GM13977 (cell line): Measurements from ENCODE around the gene TSEN34.
"Not testable (repeated sequence)": the region's sequence is repeated elsewhere in the genome, so short reads cannot be mapped to it uniquely, and the experiment has no call there.

ENCODE experiments used
- DNase-seq: peaks from one replicate; pipeline ENCODE4 v3.0.0; 2012; ENCODE audit warnings: low spot score
- CTCF ChIP-seq: IDR thresholded peaks from 2 replicates; pipeline ENCODE4 v1.5.1; 2012; ENCODE audit warnings: mild to moderate bottlenecking, control low read depth; ENCODE audit not compliant: insufficient read depth; ENCODE audit errors: extremely low read depth, missing control alignments
- in situ Hi-C: fragments of 300-500 bp; cut with MboI; formaldehyde crosslinking; loops from one replicate; pipeline ENCODE4 v1.12.0; 2022; ENCODE audit warnings: low sequenced_read_pairs, low pct_unique_long_range_greater_than_20kb, mixed read lengths, inconsistent platforms; ENCODE audit not compliant: unreplicated experiment

TSEN34 gene

GRCh38 chr19:54193011-54193410 lies 1.9 kb downstream of the TSEN34 start:
- TF ChIP-seq CTCF: no peak
- no peak for DNase-seq
- in situ Hi-C loops: no loop called here

- in situ Hi-C loops, DNase-seq: not testable (repeated sequence)
Observed at GRCh38 chr19:54194463-54194862, 3.4 kb downstream of the TSEN34 start.

GRCh38 chr19:54196536-54196935 lies 5.4 kb downstream of the TSEN34 start:
- DNase-seq: no peak
- in situ Hi-C loops: no loop called here
- no peak for TF ChIP-seq CTCF

GRCh38 chr19:54197121-54197520 lies 6.0 kb downstream of the TSEN34 start:
- in situ Hi-C loops: no loop called here
- TF ChIP-seq CTCF: no peak
- no peak for DNase-seq

GRCh38 chr19:54199401-54199800 lies 8.3 kb downstream of the TSEN34 start:
- no peak for TF ChIP-seq CTCF
- in situ Hi-C loops: no loop called here
- no peak for DNase-seq

GRCh38 chr19:54201172-54201701 lies 10.1 kb downstream of the TSEN34 start:
- TF ChIP-seq CTCF: no peak
- no peak for DNase-seq
- in situ Hi-C loops: no loop called here

GRCh38 chr19:54201980-54202379 lies 10.9 kb downstream of the TSEN34 start:
- in situ Hi-C loops: no loop called here
- TF ChIP-seq CTCF: no peak
- no peak for DNase-seq
